Mucosa of gallbladder (tissue), 1 donor: Measurements from ENCODE around the gene FRMD6. TPM values are rescaled to one million over a fixed set of nuclear protein-coding genes. Genes with fewer than 3 reads are reported as not detected.

Experiments used
- DNase-seq: peaks from one replicate; pipeline ENCODE4 v3.0.0-alpha.2; 2020; ENCODE audit warnings: low spot score
- total RNA-seq: library from RNA; stranded (reverse); gene quantifications from one replicate; pipeline ENCODE4 v1.2.1, GENCODE V29; 2021
- donor health status: DM: no; HTN: no; CAD: no.

The FRMD6 gene
- 20.3 TPM for total RNA-seq

DNA sequence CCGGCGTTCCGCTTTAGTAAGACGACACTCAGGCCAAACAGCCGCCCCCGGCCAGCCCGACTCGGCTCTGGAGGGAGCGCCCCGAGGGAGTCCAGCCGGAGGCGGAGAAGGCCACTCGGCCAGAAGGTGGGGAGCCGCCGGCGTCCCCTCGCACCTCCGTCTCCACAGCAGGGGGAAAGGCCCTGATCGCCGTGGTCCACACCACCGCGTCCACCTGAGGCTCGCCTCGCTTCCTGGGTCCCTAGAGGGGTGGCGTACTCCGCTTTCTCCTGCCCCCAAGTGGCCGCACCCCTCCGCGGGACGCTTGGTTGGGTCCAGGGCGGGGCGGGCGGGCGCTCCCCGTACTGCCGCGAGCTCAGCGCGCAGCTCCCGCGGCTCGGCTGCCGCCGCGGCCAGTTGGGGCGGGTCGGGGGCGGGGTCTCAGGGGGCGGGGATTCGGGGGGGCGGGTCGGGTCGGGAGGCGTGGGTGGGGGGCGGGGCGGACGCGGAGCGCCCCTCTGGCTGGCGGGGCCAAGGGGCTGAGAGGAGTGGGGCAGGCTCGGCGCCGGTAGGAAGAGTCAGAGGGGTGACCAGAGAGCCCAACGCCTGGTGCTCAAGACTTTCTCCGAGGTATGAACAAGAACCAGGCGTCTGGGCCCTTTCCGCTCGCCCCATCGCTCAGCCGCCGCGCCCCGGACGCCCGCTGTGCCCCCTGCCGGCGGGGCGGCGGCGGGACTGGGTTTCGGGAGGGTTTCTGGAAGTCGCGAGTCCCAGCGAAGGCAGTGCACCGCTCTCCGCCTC lies at the start of gene FRMD6:
TSS of gene FRMD6 (plus strand) at position 523 of the 780 bp plus-strand sequence. CDS start 37,927 bp downstream, outside the sequence.
- DNase-seq = peak; percentile 76

DNA sequence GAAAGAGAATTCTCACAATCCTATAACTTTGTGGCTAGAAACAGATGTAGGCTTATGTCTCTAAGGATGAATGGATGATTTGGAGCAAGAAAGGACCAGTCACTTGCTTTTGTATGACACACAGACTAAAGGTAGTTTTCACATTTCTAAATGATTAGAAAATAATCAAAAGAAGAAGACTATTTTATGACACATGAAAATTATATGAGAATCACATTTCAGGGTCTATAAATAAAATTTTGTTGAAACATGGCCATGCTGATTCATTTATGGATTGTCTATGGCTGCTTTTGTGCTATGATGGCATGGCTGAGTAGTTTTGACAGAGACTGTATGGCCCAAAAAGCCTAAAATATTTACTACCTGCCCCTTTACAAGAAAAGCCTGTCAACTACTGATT lies 49.4 kb upstream of the FRMD6 start:
- no peak for DNase-seq

DNA sequence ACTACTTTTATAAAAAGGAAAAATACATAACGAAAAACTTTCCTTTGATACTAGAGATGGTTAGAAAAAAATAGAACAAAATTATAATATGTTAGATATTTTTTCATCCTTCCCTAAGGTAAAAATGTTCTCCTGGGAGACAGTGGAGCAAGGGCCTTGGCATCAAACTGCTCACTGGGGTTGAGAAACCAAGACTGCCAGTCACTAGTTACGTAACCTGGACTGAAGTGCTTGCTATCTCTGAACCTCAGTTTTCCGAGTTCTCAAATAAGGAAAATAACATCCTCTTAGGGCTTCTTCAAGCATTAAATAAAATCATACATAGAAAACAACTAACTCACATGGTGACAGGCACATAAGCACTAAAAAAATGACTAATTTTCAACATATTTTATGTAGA lies 48.2 kb upstream of the FRMD6 start:
- no peak for DNase-seq

DNA sequence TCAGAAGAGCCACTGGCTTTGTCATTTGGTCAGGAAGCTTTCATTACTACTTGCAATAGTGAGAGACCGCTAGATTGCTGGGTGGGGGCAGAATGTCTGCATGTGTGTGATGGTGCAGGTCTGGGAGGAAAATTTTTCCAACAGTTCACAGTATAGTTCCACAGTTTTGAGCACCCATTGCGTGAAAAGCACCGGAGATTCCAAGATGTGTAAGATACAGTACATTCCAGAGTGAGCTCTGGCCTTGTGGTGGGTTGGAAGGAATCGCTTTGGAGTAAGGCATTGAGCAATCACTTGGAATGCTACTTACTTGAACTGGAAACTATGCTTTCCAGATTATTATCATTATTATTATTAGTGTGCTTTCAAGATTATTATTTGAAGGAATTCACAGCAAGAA lies 47.6 kb upstream of the FRMD6 start:
- DNase-seq = no peak

DNA sequence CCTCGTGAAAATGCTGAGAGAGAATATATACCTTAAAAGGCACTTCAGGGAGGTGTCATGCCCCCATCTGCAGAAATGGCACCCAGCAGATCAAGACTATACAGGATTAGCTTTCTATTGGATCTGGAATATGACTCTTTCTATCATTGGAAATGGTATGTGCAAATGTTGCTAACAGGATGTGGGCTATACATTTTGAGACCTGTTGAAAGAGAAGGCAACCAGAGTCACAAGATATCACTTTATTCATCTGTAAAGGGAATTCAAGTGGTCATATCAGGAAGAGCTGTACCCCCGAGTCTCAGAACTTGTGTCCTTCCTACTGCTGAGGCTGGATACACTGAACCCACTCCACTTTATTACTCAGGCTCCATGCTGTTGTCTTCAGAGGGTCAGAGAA lies 46.1 kb upstream of the FRMD6 start:
- DNase-seq = no peak

DNA sequence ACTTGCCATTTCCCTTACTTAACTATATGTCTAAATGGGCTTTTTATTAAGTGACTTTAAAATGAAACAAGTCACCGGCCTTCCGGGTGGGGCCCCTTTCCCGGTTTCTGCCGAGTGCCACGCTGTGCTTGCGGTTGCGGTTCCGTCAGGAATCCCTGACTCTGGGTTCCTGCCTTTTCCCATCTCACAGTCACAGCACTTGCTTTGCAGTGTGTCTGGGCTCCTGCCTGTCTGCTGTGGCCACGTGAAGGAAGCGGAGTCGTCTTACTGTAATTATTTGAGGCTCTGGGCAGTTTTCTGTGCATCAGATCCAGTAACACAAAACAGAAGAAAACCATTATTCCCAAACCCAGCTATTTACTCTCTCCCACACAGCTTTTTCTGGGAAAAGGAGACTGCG lies 44.0 kb upstream of the FRMD6 start:
- no peak for DNase-seq

DNA sequence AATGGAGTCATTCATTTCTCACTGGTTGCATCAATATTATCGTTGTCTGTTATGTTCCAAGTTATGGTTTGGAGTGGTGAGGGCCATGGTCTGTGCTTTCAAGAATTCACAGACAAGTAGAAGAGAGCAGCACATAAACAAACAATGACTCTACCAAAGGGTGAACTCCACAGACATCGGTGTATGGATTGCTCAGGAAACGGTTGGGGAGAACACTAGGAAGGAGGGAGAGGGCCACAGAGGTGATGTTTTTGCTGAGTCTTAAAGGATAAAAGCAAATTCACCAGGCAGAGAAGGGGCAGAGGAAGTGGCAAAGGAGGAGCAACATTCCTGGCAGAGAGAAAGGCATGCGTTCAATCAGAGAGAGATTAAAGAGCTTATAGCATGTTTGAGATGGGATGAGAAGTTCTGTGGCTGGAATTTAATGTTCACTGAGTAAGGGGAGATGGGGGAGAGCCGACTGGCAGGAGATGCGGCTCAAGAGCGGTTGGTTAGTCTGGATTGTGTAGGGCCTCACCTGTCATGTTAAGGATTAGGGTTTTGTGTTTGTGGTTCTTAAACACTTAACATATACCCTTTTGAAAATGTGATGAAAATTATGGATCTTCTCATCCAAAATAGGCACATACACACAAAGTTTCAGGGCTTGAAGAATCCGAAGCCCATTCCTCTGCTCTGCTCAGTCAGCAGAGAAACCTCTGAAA lies 42.3 kb upstream of the FRMD6 start:
- DNase-seq = no peak

DNA sequence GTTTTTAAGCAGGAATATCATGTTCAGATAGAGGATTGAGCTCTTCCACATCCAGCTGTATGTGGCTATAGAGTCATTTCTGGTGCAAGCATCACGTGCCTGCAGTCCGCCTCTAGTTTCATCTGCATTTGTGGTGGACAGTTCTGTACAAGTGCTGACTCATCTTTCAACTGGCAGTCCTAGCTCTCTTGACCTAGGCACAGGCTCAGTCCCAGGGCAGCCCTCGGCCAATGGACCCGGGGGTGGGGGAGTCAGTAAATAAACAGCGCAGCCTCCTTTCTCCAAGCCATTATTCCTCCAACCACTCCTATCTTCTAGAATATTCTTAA lies 41.8 kb upstream of the FRMD6 start:
- no peak for DNase-seq

DNA sequence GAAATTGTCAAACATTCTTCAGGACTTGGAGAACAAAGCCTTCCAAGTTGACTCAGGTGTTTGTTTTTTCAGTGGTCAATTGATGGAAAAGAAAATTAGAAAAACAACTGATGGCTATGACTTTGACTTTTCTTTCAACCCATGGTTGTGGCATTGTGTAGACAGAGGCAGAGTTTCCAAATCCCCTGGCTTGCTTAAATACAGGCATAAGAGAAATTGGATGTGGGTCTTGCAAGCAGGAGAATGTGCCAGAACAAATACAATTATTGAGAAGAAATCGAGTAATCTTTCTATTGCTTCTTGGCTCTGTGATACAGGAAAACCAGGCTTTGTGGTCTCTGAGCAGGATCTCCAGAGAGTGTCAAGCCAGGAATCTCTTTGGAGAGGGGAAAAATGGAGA lies 40.9 kb upstream of the FRMD6 start:
- no peak for DNase-seq

DNA sequence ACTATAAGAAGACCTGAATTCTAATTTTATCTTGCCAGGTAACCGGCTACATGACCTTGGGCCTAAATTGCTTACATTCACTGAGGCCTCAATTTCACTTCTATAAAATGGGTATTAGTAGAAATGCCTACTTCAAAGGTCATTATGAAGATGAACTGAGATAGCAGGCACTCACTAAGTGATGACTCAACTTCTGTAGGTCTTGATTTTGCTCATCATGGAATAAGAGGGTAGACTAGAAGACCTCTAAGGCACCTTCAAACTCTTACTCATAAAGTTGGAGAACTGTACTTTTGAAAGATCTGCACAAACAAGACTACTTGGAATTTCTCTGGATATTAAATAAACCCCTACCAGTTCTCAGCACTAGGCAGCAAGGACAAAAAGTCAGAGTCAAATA lies 39.3 kb upstream of the FRMD6 start:
- no peak for DNase-seq

DNA sequence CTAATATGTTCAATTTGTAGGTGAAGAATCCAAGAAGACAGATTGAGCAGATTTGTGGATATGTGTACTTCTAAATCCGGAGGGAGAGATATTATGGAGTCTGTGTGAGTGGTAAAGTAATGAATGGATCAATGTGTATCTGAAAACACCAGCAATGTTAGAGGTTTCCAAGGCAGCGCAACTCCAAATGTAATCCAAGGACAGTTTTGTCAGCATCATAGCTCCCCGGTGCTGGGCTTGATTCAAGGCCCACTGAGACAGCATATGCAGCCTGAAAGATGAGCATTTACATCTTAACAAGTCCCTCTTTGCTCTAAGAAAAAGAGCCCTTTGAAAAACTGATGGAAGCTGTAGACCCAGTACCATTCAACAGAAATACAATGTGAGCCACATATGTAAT lies 38.3 kb upstream of the FRMD6 start:
- DNase-seq = no peak

DNA sequence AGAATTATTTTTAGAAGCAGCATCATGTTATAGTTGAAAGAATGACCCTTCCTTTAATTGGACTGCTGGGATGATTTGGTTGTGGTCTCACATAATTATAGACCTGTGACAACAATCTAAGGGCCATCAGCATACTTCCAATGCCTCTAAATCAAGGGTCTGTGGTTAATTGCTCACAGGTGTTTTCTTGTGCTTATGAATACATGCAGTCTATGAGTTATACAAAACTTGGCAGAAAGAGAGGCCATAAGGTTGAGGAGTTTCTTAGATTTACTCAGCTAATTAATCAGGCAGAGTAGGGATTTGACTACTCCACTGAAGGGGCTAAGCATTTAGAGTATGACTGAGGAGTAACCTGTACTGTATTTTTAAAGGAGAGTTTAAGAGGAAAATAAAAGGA lies 37.0 kb upstream of the FRMD6 start:
- DNase-seq = no peak

DNA sequence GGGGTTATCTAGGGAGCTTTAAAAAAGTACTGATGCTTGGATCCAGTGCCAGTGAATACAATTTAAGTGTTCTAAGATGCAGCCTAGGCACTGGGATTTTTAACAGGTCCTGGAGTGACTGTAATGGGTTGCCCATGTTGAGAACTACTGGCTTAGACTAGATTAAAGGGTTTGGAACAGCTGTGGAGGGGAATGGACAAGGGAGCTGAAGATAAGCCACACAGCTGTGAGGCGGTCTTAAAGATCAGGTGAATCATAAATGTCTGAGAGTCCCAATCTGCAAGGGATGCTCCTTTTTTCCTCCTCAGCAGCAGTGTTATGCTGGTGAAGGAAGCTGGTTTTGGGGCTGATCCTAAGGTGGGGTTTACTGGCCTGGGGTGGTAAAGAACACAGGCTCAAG lies 35.5 kb upstream of the FRMD6 start:
- no peak for DNase-seq

DNA sequence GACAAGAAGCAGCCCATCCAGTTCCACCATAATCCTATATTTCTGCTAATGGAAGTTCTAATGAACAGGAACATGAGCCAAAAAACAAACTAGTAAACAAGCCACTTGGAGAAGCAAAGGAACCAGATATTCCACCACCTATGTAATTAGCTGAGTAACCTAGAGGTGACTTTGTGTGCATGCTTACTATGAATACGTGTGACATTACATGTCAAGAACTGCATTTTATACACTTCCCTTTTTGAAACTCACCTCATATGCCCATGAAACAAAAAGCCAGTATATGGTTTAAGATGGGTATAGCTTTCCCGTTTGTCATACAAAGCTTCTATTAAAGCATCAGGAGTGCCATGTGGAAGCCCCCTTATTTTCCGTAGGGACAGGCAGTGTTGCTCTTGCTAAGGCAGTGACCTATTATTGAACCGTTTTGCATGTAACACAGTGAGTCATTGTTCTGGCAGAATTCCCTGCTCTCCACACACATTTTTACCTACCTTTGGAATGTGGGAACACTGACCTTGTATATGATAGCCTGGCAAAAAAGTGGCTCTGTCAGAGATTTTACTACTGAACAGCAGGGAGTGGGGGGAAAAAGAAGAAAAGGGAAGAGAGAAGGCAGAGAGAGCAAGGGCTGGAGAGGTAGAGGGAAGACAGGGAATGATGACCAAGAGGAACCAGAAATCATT lies 34.8 kb upstream of the FRMD6 start:
- DNase-seq = peak; percentile 80

DNA sequence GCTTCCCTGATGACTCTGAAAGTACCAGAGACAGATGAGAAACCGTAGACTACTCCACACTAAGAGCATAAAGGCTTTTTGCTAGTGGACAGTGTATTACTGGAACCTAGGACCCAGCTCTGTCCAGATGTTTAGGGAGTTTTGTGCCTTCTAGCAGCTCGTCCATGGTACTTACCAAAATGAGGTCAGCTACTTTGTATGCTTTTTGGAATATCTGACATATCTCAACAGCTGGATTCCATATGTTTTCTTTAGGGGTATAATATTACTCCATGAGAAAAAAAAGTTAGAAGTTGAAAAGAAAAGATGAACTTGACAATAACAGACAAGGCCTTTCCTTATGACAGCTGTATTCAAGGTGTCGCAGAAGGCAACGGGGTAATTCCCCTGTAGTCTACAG lies 32.1 kb upstream of the FRMD6 start:
- DNase-seq = no peak

DNA sequence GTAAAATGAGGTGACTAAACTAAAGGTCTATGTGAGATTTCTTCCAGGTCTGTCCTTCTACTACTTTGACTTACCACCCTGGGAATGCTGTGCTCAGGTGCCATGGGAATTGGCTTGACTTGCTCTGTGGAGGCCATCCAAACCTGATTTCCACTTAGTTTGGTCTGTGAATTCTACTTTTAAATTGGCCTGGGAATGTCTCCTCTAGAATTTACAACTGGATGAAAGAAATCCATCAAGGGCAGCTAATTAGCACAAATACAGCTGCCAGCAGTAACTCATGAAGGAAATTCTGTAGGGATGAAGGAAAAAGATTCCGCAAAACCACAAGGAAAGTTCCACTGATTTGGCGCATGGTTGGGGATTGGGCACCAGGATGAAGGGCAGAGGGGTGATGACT lies 31.7 kb upstream of the FRMD6 start:
- DNase-seq = no peak

DNA sequence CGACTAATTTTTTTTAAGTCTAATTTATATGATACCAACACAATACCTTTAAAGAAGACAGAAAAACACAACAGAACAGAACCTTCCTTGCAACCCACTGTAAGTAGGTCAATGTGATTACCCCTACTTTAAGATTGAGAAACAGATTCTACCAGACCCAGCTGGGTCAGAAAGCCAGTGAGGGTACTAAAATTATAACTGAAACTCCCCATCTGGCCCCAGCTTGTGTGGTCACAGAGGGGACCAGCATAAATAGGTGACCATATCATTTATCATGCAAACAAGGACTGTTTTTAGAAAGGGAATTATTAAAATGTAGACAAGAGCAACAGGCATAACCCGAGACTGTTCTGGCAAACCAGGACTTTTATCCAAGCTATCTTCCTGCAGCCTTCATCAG lies 30.1 kb upstream of the FRMD6 start:
- no peak for DNase-seq

DNA sequence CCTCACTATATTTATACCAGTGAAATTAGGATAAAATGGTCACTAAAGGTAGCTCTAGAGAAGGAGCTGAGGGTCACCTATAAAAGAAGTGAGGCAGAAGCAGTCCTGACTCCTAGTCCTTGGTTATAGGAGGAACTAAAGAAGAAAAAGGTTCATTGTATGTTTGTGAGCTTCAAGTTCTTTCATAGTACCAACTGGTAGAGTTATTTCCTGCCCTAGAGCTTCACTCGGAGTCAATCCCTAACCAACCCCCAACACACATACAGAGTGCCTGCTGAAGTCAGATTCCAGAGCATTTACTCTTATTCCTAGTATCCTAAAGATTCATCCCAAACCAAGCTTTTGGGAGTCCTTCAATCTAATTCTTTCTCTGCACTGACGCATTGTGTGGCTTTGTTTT lies 29.3 kb upstream of the FRMD6 start:
- DNase-seq = no peak

DNA sequence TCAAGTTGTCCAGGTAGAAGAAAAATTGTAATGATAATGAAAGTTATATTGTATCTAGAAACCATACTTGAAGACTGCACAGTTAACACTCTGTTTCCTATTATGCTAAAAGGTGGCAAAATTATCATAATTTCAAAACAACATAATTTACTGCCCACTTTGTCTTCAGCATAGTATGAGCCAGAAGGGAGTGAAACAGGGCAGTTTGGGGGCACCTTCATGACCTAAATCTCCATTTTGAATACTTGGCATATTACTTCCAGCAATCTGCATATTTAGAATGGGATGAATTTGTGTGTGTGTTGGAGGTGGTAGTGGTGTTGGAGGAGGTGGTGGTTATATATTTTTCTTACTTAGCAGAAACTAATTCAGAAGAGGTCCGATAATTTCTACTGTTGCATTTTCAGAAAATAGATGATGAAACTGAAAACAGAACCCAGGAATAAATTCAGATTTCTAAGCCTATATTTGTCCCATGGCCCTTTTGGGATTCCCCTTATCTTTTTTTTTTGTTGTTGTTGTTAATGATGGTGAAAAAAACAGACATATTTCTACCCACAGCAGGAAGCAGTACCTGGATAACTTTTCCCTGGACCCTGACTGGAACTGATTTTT lies 26.6 kb upstream of the FRMD6 start:
- no peak for DNase-seq

DNA sequence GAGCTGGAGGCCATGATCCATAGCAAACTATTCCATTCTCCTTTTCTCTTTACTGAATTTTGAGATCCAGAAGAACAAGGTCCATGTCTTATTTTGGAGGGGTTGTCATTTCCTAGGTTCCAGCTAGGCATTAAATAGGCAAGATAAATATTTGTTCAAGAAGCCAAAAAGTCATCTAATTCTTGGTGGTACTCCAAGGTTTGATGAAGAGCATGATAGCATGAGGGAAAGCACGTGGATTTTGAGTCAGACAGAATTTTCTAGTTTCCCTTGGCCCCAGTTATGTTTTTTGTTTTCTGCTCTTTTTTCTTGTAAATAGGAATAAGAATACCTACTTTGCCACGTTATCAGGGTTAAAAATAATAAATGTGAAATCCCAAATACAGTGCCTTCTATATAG lies 25.5 kb upstream of the FRMD6 start:
- DNase-seq = no peak

DNA sequence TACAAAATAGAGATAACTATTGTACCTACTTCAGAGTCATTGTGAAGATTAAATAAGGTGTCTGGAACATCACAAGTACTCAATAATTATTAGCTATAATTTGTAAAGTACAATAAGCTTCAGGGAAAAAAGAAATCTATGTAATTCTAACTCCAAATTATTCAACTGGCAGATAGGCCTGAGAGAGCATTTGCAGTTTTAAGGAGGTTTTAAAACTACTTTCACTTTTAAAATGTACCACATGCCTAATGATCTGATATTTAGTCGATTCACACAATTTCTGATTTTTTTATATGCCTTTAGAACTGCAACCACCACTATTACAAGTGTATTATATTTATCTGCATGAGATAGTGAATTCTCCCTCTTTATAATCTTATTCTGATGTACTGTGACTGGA lies 24.9 kb upstream of the FRMD6 start:
- no peak for DNase-seq

DNA sequence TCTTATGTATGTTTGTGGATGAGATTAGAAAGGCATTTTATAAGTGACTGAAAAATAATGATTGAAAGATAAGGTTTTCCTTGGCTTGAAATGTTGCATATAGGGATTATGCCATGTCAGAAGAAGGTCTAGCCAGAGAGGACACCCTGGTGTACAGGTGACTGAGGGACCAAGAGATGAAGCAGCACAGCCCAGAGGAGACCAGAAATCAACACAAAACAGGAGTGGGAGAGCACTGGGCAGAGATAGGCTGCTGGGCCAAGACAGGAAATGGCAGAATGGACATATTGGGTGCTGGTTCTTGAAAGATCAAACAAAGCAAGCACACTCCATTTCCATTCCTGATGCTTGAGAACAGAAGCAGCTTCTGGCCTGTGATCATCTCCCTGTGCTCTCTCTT lies 24.4 kb upstream of the FRMD6 start:
- no peak for DNase-seq

DNA sequence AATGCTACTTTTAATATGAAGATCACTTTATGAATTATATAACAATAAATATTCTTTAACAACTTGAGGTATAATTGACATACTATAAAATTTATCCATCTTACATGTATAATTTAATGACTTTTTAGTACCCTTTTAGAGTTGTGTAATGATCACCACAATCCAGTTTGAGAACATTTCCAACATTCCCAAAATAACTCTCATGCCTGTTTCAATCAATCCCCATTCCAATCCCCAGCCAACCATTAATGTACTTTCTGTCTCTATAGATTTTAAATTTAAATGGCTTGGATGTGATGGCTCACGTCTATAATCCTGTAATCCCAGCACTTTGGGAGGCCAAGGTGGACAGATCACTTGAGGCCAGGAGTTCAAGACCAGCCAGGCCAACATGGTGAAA lies 23.5 kb upstream of the FRMD6 start:
- DNase-seq = no peak
